Endothelial cell of umbilical vein (primary cell): Measurements from ENCODE around the gene SMYD4. TPM values are rescaled to one million over a fixed set of nuclear protein-coding genes. Genes with fewer than 3 reads are reported as not detected.
A peak's percentile ranks its signal among the peaks of the same experiment; 100 is the strongest.

Experiments
- Bru-seq: library from RNA; stranded (reverse); fragments of 400-500 nt; gene quantifications from one replicate; lab custom pipeline; 2021; lab: Mats Ljungman, UMichigan
- BruChase-seq, 2 experiments: library from RNA; stranded (reverse); fragments of 400-500 nt; gene quantifications; one replicate each; lab custom pipeline; 2021; lab: Mats Ljungman, UMichigan
- BruUV-seq: library from RNA; stranded (reverse); fragments of 400-500 nt; replicated peaks from 2 replicates; lab custom pipeline; 2021; lab: Mats Ljungman, UMichigan
- CTCF ChIA-PET: fragments of 300-600, 350-600 bp; sonication (Branson Sonifier 250); formaldehyde crosslinking; loops from one replicate; lab custom pipeline; 2021; ENCODE audit warnings: antibody characterized with exemption, inconsistent platforms; lab: Charles Lee
- POLR2A ChIA-PET: fragments of 300-600, 350-600 bp; sonication (Branson Sonifier 250); formaldehyde crosslinking; loops from one replicate; lab custom pipeline; 2021; ENCODE audit warnings: antibody characterized with exemption, inconsistent platforms; lab: Charles Lee
- DNase-seq: peaks from one replicate; pipeline ENCODE4 v3.0.0-alpha.2; 2011; ENCODE audit warnings: low read depth, low spot score
- FAIRE-seq: peaks from 2 replicates; lab custom pipeline; 2011; peaks lifted over from hg19 to GRCh38; lab: Jason Lieb, UNC
- H2AFZ ChIP-seq: 2 replicates; pipeline ENCODE4 v1.6.0; 2012; ENCODE audit warnings: low read depth, low read length, control low read depth, inconsistent platforms
- H3K27ac ChIP-seq: 2 replicates; pipeline ENCODE4 v1.5.1; 2011; ENCODE audit warnings: low read depth, mild to moderate bottlenecking, control low read depth, low read length, moderate library complexity; ENCODE audit not compliant: insufficient read depth
- H3K27me3 ChIP-seq, 2 experiments: 2 replicates each; pipeline versions ENCODE4 v1.6.0 to v1.6.1; 2011; ENCODE audit warnings: low read length in 2 of 2, mixed read lengths in 1 of 2; ENCODE audit not compliant: control insufficient read depth in 2 of 2, insufficient read depth in 2 of 2
- H3K36me3 ChIP-seq, 2 experiments: 2 replicates in 1 of 2; 3 replicates in 1 of 2; pipeline ENCODE4 v1.5.1; 2011; ENCODE audit warnings: low read length in 2 of 2, mild to moderate bottlenecking in 1 of 2, moderate library complexity in 1 of 2; ENCODE audit not compliant: control insufficient read depth in 2 of 2, insufficient read depth in 2 of 2; ENCODE audit errors: extremely low read depth in 1 of 2
- H3K4me1 ChIP-seq: 3 replicates; pipeline ENCODE4 v1.5.1; 2011; ENCODE audit warnings: mild to moderate bottlenecking, low read length; ENCODE audit not compliant: control insufficient read depth, insufficient read depth; ENCODE audit errors: extremely low read depth
- H3K4me2 ChIP-seq: 2 replicates; pipeline ENCODE4 v1.6.1; 2011; ENCODE audit warnings: low read length, control low read depth, mixed read lengths; ENCODE audit not compliant: insufficient read depth
- H3K4me3 ChIP-seq, 3 experiments: fragments of 200-600 bp in 1 of 3; sonication (generic), shearing (Covaris generic) in 1 of 3; replicated peaks in 1 of 3; 2 replicates each; pipeline ENCODE4 v1.5.1; 2011 to 2016; ENCODE audit warnings: control low read depth in 3 of 3, low read length in 3 of 3, mild to moderate bottlenecking in 2 of 3, inconsistent platforms in 1 of 3, low read depth in 1 of 3, moderate library complexity in 1 of 3; ENCODE audit not compliant: insufficient read depth in 1 of 3
- H3K79me2 ChIP-seq: 2 replicates; pipeline ENCODE4 v1.6.0; 2012; ENCODE audit warnings: low read length, inconsistent platforms; ENCODE audit not compliant: control insufficient read depth, insufficient read depth
- H3K9ac ChIP-seq: replicated peaks from 2 replicates; pipeline ENCODE3; 2011; ENCODE audit warnings: low read length, control low read depth; ENCODE audit not compliant: insufficient read depth; ENCODE audit errors: extremely low read depth
- H3K9me1 ChIP-seq: replicated peaks from 3 replicates; pipeline ENCODE4 v1.6.0; 2011; ENCODE audit warnings: mild to moderate bottlenecking, low read length; ENCODE audit not compliant: control insufficient read depth, insufficient read depth; ENCODE audit errors: extremely low read depth
- H3K9me3 ChIP-seq: replicated peaks from 2 replicates; pipeline ENCODE4 v1.5.1; 2012; ENCODE audit warnings: low read length, inconsistent platforms; ENCODE audit not compliant: control insufficient read depth, insufficient read depth
- H4K20me1 ChIP-seq: replicated peaks from 2 replicates; pipeline ENCODE3; 2011; ENCODE audit warnings: mild to moderate bottlenecking, low read length; ENCODE audit not compliant: control insufficient read depth, insufficient read depth; ENCODE audit errors: extremely low read depth
- CTCF ChIP-seq, 2 donors: IDR thresholded peaks; 1 replicate in 1 of 2; 2 replicates in 1 of 2; pipeline ENCODE4 v1.5.1; 2011; ENCODE audit warnings: low read length in 2 of 2, mild to moderate bottlenecking in 2 of 2, moderate library complexity in 2 of 2, control low read depth in 1 of 2, inconsistent platforms in 1 of 2, low read depth in 1 of 2; ENCODE audit not compliant: insufficient read depth in 1 of 2; ENCODE audit errors: extremely low read depth in 1 of 2
- EZH2 ChIP-seq: IDR thresholded peaks from 2 replicates; pipeline ENCODE4 v1.6.1; 2012; ENCODE audit warnings: borderline replicate concordance, low read depth, mild to moderate bottlenecking, moderate library complexity, low read length, inconsistent platforms; ENCODE audit not compliant: severe bottlenecking
- FOS ChIP-seq: IDR thresholded peaks from 2 replicates; pipeline ENCODE4 v1.6.1; 2011; ENCODE audit warnings: mild to moderate bottlenecking, low read length, moderate library complexity, borderline replicate concordance; ENCODE audit not compliant: insufficient read depth
- GATA2 ChIP-seq: IDR thresholded peaks from 2 replicates; pipeline ENCODE4 v1.7.0; 2011; ENCODE audit warnings: low read depth, mild to moderate bottlenecking, moderate library complexity, mixed read lengths, low read length; ENCODE audit not compliant: insufficient read length, insufficient read depth
- JUN ChIP-seq: IDR thresholded peaks from 2 replicates; pipeline ENCODE4 v1.6.1; 2011; ENCODE audit warnings: borderline replicate concordance, low read depth; ENCODE audit not compliant: insufficient read length, insufficient read depth
- MAX ChIP-seq: IDR thresholded peaks from 2 replicates; pipeline ENCODE4 v1.6.1; 2011; ENCODE audit not compliant: insufficient read depth, insufficient read length
- MYC ChIP-seq: IDR thresholded peaks from one replicate; pipeline ENCODE4 v1.6.1; 2011; ENCODE audit warnings: mild to moderate bottlenecking, low read depth, low read length
- POLR2A ChIP-seq: IDR thresholded peaks from 2 replicates; pipeline ENCODE4 v1.6.1; 2012; ENCODE audit warnings: low read depth, mild to moderate bottlenecking, control low read depth, low read length
- POLR2AphosphoS5 ChIP-seq: IDR thresholded peaks from 2 replicates; pipeline ENCODE4 v1.6.1; 2012; ENCODE audit warnings: low read depth, mild to moderate bottlenecking, control low read depth, low read length, moderate library complexity; ENCODE audit not compliant: insufficient read depth
- dilution Hi-C: fragments of 300-500 bp; cut with MboI; formaldehyde crosslinking; loops from one replicate; pipeline ENCODE4 v1.15.0; 2019; ENCODE audit warnings: low sequenced_read_pairs; ENCODE audit not compliant: extremely low pct_ligation_motif_present
- intact Hi-C: fragments of 100-400 bp; cut with micrococcal nuclease; formaldehyde crosslinking; loops from one replicate; pipeline ENCODE4 v1.10.0; 2022
- long read RNA-seq: library from polyadenylated mRNA; stranded (forward); transcript quantifications from one replicate; pipeline ENCODE4 v2.0.0, GENCODE V29; 2021
- polyA minus RNA-seq, 3 experiments: library from RNA; depleted of rRNA, polyadenylated mRNA; stranded (reverse); fragments of >200 nt; gene quantifications; 1 replicate in 1 of 3; 2 replicates in 2 of 3; pipeline ENCODE4 v1.2.3, GENCODE V29; 2011
- polyA plus RNA-seq, 4 experiments: library from polyadenylated mRNA; depleted of rRNA in 3 of 4; stranded (reverse) in 3 of 4; unstranded in 1 of 4; fragments of >200 nt; gene quantifications; 2 replicates each; pipeline versions ENCODE4 v1.2.1 to v1.2.3, GENCODE V29; 2011 to 2012; ENCODE audit warnings: missing spikeins in 1 of 4
- total RNA-seq: library from RNA; stranded (reverse); gene quantifications from 2 replicates; pipeline ENCODE4 v1.2.3, GENCODE V29; 2021

Gene SMYD4
- total RNA-seq (11.5 and 14.6 TPM in 2 replicates), polyA plus RNA-seq (5.3 and 6.0 TPM in 2 replicates), polyA minus RNA-seq (14.8 and 18.5 TPM in 2 replicates), Bru-seq, nascent RNA (percentile 51 among the genes with signal in this experiment), BruChase-seq, experiment 1, labeled RNA remaining after a 6-hour chase (percentile 52 among the genes with signal in this experiment), BruChase-seq, experiment 2, labeled RNA remaining after a 2-hour chase (percentile 53 among the genes with signal in this experiment)
- 5.5 and 6.0 TPM in 2 replicates for polyA plus RNA-seq (2011; cell fraction: cytosol; rRNA removed)
- polyA plus RNA-seq (2011; cell fraction: nucleus; rRNA removed) = 17.8 and 17.9 TPM in 2 replicates
- 7.1 and 7.2 TPM in 2 replicates for polyA plus RNA-seq (2012)
- polyA minus RNA-seq (2011; cell fraction: cytosol; rRNA and poly(A)+ RNA removed) = 7.8 TPM
- polyA minus RNA-seq (2011; cell fraction: nucleus; rRNA and poly(A)+ RNA removed) = 11.4 and 18.5 TPM in 2 replicates
- long read RNA-seq, full-length matches to known transcripts = 1 of 5 reads
- long read RNA-seq, partial matches to known transcripts = 0 of 5 reads
- long read RNA-seq, other reads (novel, unspliced or antisense) = 4 of 5 reads

- no peaks in the 10 kb centered on the region for H3K9me1 ChIP-seq
- DNase-seq (peak; percentile 94), FAIRE-seq (peak; percentile 84)
- CTCF ChIA-PET = interaction anchor here (0.7 to 1.5 kb wide), 7 partner anchors 10 to 129 kb away, joined by 3 to 17 read pairs (median 4); no protein-coding TSS in a partner anchor
- POLR2A ChIA-PET = interaction anchor here (0.6 kb wide), 3 partner anchors 110 to 126 kb away, joined by 3 to 9 read pairs (median 5); no protein-coding TSS in a partner anchor
- H3K4me1 ChIP-seq = peaks cover 11% of the 10 kb centered on the region
- intact Hi-C loops (loop anchor here (2.0 kb wide), 2 partner anchors 105 to 113 kb away; partner anchors contain the start of gene WDR81), dilution Hi-C loops (no loop called here)
- H3K36me3 ChIP-seq = peaks cover 0 to 4% of the 10 kb centered on the region in 2 experiments
- H3K27ac ChIP-seq = peak within 1 kb of the TSS; percentile 23
- peak within 1 kb of the TSS; percentile 77 for H3K9ac ChIP-seq
- no peaks in the 10 kb centered on the region for H3K9me3 ChIP-seq
- no peaks in the 10 kb centered on the region for H4K20me1 ChIP-seq
- peak within 1 kb of the TSS; percentile 97 for H2AFZ ChIP-seq
- BruUV-seq = no TSS peak
- peak within 1 kb of the TSS; percentile 84 to 96 (median 86) for H3K4me3 ChIP-seq
- TF ChIP-seq MAX (peak; percentile 89), POLR2AphosphoS5 (peak; percentile 92), CTCF (IDR thresholded peaks at IDR 0.05; ENCODE audit: extremely low read depth in 1 of 2, insufficient read depth in 1 of 2, low read depth in 1 of 2, low read length in 2 of 2) (no peak), POLR2A (peak; percentile 78), FOS (no peak), JUN (no peak), MYC (no peak), EZH2 (no peak), GATA2 (no peak)
- peaks cover 37% of the 10 kb centered on the region for H3K79me2 ChIP-seq
- H3K4me2 ChIP-seq = peak within 1 kb of the TSS; percentile 95
- no peaks in the 10 kb centered on the region for H3K27me3 ChIP-seq
Observed at GRCh38 chr17:1829592-1830257, at the start of gene SMYD4, which contains the start of gene RPA1. Gene SMYD4 (minus strand): TSS chr17:1829902. CDS start chr17:1827994, 1,908 bp downstream. Gene RPA1 (plus strand): TSS chr17:1830005. CDS start chr17:1830094, 89 bp downstream.
